SK-N-SH (cell line): ENCODE measurements around the gene CXCR5.

ENCODE experiments used
- CTCF ChIP-seq: fragments of 200-600 bp; sonication (generic); IDR thresholded peaks from 2 replicates; pipeline ENCODE4 v1.6.1; 2017; ENCODE audit warnings: antibody characterized with exemption, mild to moderate bottlenecking, moderate library complexity
- EP300 ChIP-seq, 2 experiments: IDR thresholded peaks; 2 replicates each; pipeline versions ENCODE4 v1.4.0 to v1.6.1; 2012; ENCODE audit warnings: borderline replicate concordance in 1 of 2, low read depth in 1 of 2, low read length in 1 of 2
- GABPA ChIP-seq: IDR thresholded peaks from 2 replicates; pipeline ENCODE4 v1.4.0; 2012; ENCODE audit warnings: low read depth, mild to moderate bottlenecking
- MXI1 ChIP-seq: IDR thresholded peaks from 2 replicates; pipeline ENCODE4 v1.6.1; 2012; ENCODE audit warnings: mild to moderate bottlenecking, low read depth, low read length, improper control_type of control experiment
- REST ChIP-seq: IDR thresholded peaks from 2 replicates; pipeline ENCODE4 v1.6.1; 2012; ENCODE audit warnings: mild to moderate bottlenecking, low read depth, low read length, moderate library complexity
- SMC3 ChIP-seq: IDR thresholded peaks from 2 replicates; pipeline ENCODE4 v1.6.1; 2012; ENCODE audit warnings: low read depth, low read length, improper control_type of control experiment
- TAF1 ChIP-seq: IDR thresholded peaks from 2 replicates; pipeline ENCODE4 v1.6.1; 2012; ENCODE audit warnings: low read depth, mild to moderate bottlenecking, low read length, moderate library complexity, borderline replicate concordance

- no peak for TF ChIP-seq EP300 (IDR thresholded peaks at IDR 0.05; ENCODE audit: borderline replicate concordance in 1 of 2, low read depth in 1 of 2, low read length in 1 of 2)
- no peak for TF ChIP-seq CTCF
- TF ChIP-seq TAF1: no peak
- TF ChIP-seq MXI1: no peak
- TF ChIP-seq SMC3: no peak
- no peak for TF ChIP-seq GABPA
- TF ChIP-seq REST: no peak
Observed at GRCh38 chr11:118872403-118872821, 11.3 kb upstream of the CXCR5 start.
